Mesenchymal stem cell (in vitro differentiated cells and primary cell): ENCODE measurements around the gene SPEM1.

Source experiments
- DNase-seq: peaks from one replicate; pipeline ENCODE4 v3.0.0-alpha.2; 2013
- H2AFZ ChIP-seq: one replicate; pipeline ENCODE4 v1.6.1; 2013; ENCODE audit warnings: low read depth, mild to moderate bottlenecking, control low read depth, inconsistent platforms, low read length, moderate library complexity
- H2AK5ac ChIP-seq: 2 replicates; pipeline ENCODE4 v1.6.1; 2013; ENCODE audit warnings: low read length, moderate library complexity, mild to moderate bottlenecking, inconsistent platforms; ENCODE audit not compliant: severe bottlenecking
- H2BK120ac ChIP-seq: one replicate; pipeline ENCODE4 v1.6.1; 2013; ENCODE audit warnings: low read depth, mild to moderate bottlenecking, inconsistent platforms, low read length, moderate library complexity
- H2BK12ac ChIP-seq, 2 experiments: one replicate each; pipeline ENCODE4 v1.6.1; 2013; ENCODE audit warnings: inconsistent platforms in 2 of 2, low read length in 2 of 2, mild to moderate bottlenecking in 2 of 2, moderate library complexity in 2 of 2, control low read depth in 1 of 2
- H2BK15ac ChIP-seq: one replicate; pipeline ENCODE4 v1.6.1; 2013; ENCODE audit warnings: mild to moderate bottlenecking, low read depth, inconsistent platforms; ENCODE audit not compliant: poor library complexity, severe bottlenecking
- H2BK5ac ChIP-seq: 2 replicates; pipeline ENCODE4 v1.6.1; 2013; ENCODE audit warnings: low read depth, mild to moderate bottlenecking, low read length, control low read depth, inconsistent platforms; ENCODE audit not compliant: poor library complexity, severe bottlenecking
- H3K14ac ChIP-seq, 2 experiments: one replicate each; pipeline ENCODE4 v1.6.1; 2013; ENCODE audit warnings: inconsistent platforms in 2 of 2, low read length in 2 of 2, control low read depth in 1 of 2, mild to moderate bottlenecking in 1 of 2, moderate library complexity in 1 of 2
- H3K18ac ChIP-seq, 2 experiments: one replicate each; pipeline ENCODE4 v1.6.1; 2013; ENCODE audit warnings: inconsistent platforms in 2 of 2, low read length in 2 of 2, control low read depth in 1 of 2, low read depth in 1 of 2, mild to moderate bottlenecking in 1 of 2
- H3K23ac ChIP-seq, 2 experiments: one replicate each; pipeline ENCODE4 v1.6.1; 2013; ENCODE audit warnings: inconsistent platforms in 2 of 2, low read length in 2 of 2, mild to moderate bottlenecking in 2 of 2, moderate library complexity in 2 of 2, control low read depth in 1 of 2
- H3K27ac ChIP-seq: 2 replicates; pipeline ENCODE4 v1.5.1; 2013; ENCODE audit warnings: mild to moderate bottlenecking, moderate library complexity, low read length, control low read depth, inconsistent platforms; ENCODE audit not compliant: poor library complexity, severe bottlenecking
- H3K27me3 ChIP-seq, 2 experiments: 2 replicates each; pipeline versions ENCODE4 v1.6.1 to v1.7.0; 2013; ENCODE audit warnings: low read length in 2 of 2, mild to moderate bottlenecking in 2 of 2, moderate library complexity in 2 of 2, control low read depth in 1 of 2, inconsistent platforms in 1 of 2; ENCODE audit not compliant: control insufficient read depth in 1 of 2, insufficient read depth in 1 of 2
- H3K36me3 ChIP-seq, 2 experiments: 2 replicates each; pipeline versions ENCODE4 v1.6.1 to v1.7.0; 2013; ENCODE audit warnings: low read length in 2 of 2, control low read depth in 1 of 2, inconsistent platforms in 1 of 2, low read depth in 1 of 2, mild to moderate bottlenecking in 1 of 2; ENCODE audit not compliant: insufficient read depth in 2 of 2, control insufficient read depth in 1 of 2
- H3K4ac ChIP-seq, 2 experiments: one replicate each; pipeline ENCODE4 v1.6.1; 2013; ENCODE audit warnings: inconsistent platforms in 2 of 2, low read length in 2 of 2, mild to moderate bottlenecking in 2 of 2, moderate library complexity in 2 of 2, control low read depth in 1 of 2, low read depth in 1 of 2
- H3K4me1 ChIP-seq: 2 replicates; pipeline ENCODE4 v1.6.1; 2013; ENCODE audit warnings: low read depth, low read length, control low read depth; ENCODE audit not compliant: control insufficient read depth, insufficient read depth
- H3K4me2 ChIP-seq: 2 replicates; pipeline ENCODE4 v1.6.1; 2013; ENCODE audit warnings: low read length, mild to moderate bottlenecking, inconsistent platforms; ENCODE audit not compliant: poor library complexity, severe bottlenecking
- H3K4me3 ChIP-seq, 2 experiments: 2 replicates each; pipeline versions ENCODE4 v1.5.1 to v1.7.0; 2013; ENCODE audit warnings: low read length in 2 of 2, mild to moderate bottlenecking in 2 of 2, control low read depth in 1 of 2, low read depth in 1 of 2; ENCODE audit not compliant: insufficient read depth in 1 of 2
- H3K79me1 ChIP-seq: replicated peaks from 2 replicates; pipeline ENCODE4 v1.6.1; 2013; ENCODE audit warnings: mild to moderate bottlenecking, control low read depth, low read length, inconsistent platforms; ENCODE audit not compliant: poor library complexity, severe bottlenecking
- H3K9ac ChIP-seq: 2 replicates; pipeline ENCODE4 v1.7.0; 2013; ENCODE audit warnings: mild to moderate bottlenecking, low read length, moderate library complexity
- H3K9me3 ChIP-seq: 2 replicates; pipeline ENCODE4 v1.7.0; 2013; ENCODE audit warnings: mild to moderate bottlenecking, low read length; ENCODE audit not compliant: control insufficient read depth
- H4K8ac ChIP-seq: one replicate; pipeline ENCODE4 v1.6.1; 2013; ENCODE audit warnings: inconsistent platforms, mild to moderate bottlenecking, low read length, moderate library complexity
- H4K91ac ChIP-seq: one replicate; pipeline ENCODE4 v1.6.1; 2013; ENCODE audit warnings: mild to moderate bottlenecking, low read length, inconsistent platforms
- whole genome bisulfite sequencing: methylation state at CpG from one replicate; pipeline ENCODE4 v1.1.7; 2013; ENCODE audit warnings: mixed read lengths; 5-methylcytosine and 5-hydroxymethylcytosine counted together

The SPEM1 gene

DNA sequence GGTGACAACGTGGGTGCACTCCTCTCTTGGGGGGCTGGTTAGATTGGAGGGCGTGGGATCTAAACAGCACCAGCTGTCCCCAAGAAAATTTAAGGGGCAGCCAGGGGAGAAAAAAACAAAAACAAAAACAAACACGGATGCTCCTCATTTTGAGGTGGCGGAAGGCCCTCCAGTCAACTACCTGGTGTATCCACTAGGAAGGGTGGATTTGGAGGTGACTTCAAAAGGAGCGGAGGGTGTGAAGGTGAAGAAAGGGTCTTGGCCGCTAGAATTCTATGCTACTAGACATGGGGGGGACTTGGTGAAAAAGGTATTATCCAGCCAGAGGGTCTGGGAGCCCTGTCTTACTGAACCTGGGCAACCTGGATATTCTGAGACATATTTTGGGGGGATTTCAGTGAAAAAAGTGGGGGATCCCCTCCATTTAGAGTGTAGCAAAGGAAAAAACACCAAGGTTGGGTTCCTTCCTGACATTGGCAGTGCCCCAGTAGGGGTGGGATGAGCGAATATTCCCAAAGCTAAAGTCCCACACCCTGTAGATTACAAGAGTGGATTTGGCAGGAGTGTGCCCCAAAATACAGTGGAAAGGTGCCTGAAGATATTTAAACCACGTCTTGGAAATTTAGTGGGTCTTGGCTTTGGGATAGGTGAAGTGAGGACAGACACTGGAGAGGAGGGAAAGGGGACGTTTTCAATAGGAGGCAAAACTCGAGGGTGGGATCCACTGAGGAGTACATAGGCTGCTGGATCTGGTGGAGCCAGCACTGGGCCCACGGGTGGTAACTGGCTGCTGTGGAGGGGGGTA, 18.7 kb downstream of the SPEM1 start:
- H3K4me2 ChIP-seq: peak overlapping the region; percentile 75
- H4K91ac ChIP-seq: no peak overlapping the region
- DNase-seq: no peak
- H3K4me1 ChIP-seq: peaks cover 46% of the 10 kb centered on the region
- peak overlapping the region in 1 of 2 experiments; percentile 42 for H3K4me3 ChIP-seq
- no peak overlapping the region for H2AFZ ChIP-seq
- H3K4ac ChIP-seq: no peak overlapping the region
- no peak overlapping the region for H2AK5ac ChIP-seq
- peaks cover 10% of the 10 kb centered on the region for H3K79me1 ChIP-seq
- H3K27ac ChIP-seq: no peak overlapping the region
- H3K9ac ChIP-seq: no peak overlapping the region
- no peak overlapping the region for H3K18ac ChIP-seq
- H2BK120ac ChIP-seq: no peak overlapping the region
- no peak overlapping the region for H2BK12ac ChIP-seq
- no peaks in the 10 kb centered on the region for H3K9me3 ChIP-seq
- no peak overlapping the region for H2BK15ac ChIP-seq
- peak overlapping the region in 1 of 2 experiments; percentile 25 for H3K23ac ChIP-seq
- WGBS: 30% methylated on average over 10 of the region's 11 CpGs
- H4K8ac ChIP-seq: no peak overlapping the region
- no peak overlapping the region for H3K14ac ChIP-seq
- peaks cover 33 to 47% of the 10 kb centered on the region in 2 experiments for H3K27me3 ChIP-seq
- H3K36me3 ChIP-seq: no peaks in the 10 kb centered on the region
- no peak overlapping the region for H2BK5ac ChIP-seq

DNA sequence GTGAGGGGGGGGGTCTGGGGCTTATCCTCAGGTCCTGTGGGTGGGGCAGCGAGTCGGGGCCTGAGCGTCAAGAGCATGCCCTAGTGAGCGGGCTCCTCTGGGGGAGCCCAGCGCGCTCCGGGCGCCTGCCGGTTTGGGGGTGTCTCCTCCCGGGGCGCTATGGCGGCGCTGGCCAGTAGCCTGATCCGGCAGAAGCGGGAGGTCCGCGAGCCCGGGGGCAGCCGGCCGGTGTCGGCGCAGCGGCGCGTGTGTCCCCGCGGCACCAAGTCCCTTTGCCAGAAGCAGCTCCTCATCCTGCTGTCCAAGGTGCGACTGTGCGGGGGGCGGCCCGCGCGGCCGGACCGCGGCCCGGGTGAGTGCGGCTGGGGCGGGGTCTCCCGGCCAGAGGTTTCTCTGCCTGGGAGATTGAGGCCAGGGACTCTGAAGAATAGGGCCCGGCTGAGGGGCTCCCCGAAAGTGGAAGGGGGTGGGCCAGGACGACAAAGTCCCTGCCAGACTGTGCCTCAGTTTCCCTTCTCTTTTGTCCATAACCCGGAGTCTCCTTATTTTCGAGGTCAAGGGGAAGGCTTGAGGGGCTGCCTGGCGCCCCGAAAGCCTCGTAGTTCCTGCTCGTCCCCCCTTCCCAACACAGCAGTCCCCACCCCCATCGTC, 19.5 kb downstream of the SPEM1 start, which contains the start of gene FGF11:
Gene FGF11 (plus strand): TSS at position 51 of the 651 bp plus-strand sequence. CDS start 109 bp downstream, at position 160.
- H3K79me1 ChIP-seq: peaks cover 10% of the 10 kb centered on the region
- peak within 1 kb of the TSS; percentile 68 for H2BK15ac ChIP-seq
- WGBS: 4% methylated on average over 46 of the region's 50 CpGs
- peak within 1 kb of the TSS; percentile 36 for H2AFZ ChIP-seq
- H4K91ac ChIP-seq: no peak within 1 kb of the TSS
- H3K23ac ChIP-seq: peak within 1 kb of the TSS in 1 of 2 experiments; percentile 25
- peak within 1 kb of the TSS; percentile 4 for H2BK120ac ChIP-seq
- no peak within 1 kb of the TSS for H2AK5ac ChIP-seq
- H3K4me3 ChIP-seq: peak within 1 kb of the TSS; percentile 57 to 75
- H3K27me3 ChIP-seq: peaks cover 33 to 49% of the 10 kb centered on the region in 2 experiments
- no peak within 1 kb of the TSS for H3K27ac ChIP-seq
- peaks cover 48% of the 10 kb centered on the region for H3K4me1 ChIP-seq
- peak within 1 kb of the TSS; percentile 91 for H3K4me2 ChIP-seq
- H3K9ac ChIP-seq: peak within 1 kb of the TSS; percentile 48
- no peak within 1 kb of the TSS for H2BK5ac ChIP-seq
- peak within 1 kb of the TSS in 1 of 2 experiments; percentile 66 for H3K14ac ChIP-seq
- peak within 1 kb of the TSS in 1 of 2 experiments; percentile 45 for H2BK12ac ChIP-seq
- H4K8ac ChIP-seq: peak within 1 kb of the TSS; percentile 73
- no peak for DNase-seq
- no peaks in the 10 kb centered on the region for H3K9me3 ChIP-seq
- H3K36me3 ChIP-seq: no peaks in the 10 kb centered on the region
- H3K18ac ChIP-seq: peak within 1 kb of the TSS in 1 of 2 experiments; percentile 71
- peak within 1 kb of the TSS in 1 of 2 experiments; percentile 41 for H3K4ac ChIP-seq

DNA sequence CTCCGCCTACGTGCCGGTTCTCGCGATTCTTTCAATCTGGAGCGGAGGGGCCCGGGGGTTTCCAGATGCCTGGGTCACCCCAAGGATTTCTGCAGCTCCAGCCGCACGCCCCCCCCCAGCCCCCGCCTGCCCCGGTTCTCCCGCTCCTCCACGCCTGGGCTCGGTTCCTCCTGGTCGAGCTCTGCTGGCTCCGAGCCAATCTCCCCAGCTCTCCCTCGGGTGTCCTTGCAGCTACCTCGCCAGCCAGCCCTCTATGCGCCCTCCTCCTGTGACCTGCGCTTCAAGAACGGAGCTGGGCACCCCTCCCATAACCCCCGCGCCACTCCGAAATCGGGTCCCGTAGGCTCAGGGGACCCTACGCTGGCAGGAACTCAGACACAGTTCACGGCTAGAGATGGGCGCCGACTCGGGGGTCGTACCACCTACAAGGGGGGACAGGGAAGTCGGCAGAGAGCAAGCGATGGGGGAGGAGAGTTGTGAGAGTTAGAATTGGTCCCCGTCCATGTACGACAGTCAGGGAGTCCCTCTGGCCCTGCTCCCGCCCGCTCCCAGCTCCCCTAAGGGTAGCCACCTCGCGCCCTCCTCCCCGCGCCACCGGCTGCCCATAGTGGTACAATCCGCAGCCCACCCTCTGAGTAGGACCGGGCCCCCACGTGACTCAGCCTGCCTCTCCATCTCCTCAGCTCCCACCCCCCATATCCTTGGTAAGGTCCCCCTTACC, 20.1 kb downstream of the SPEM1 start:
- Histone ChIP-seq H2AFZ (peak overlapping the region; percentile 36), H3K27ac (no peak overlapping the region), H3K4ac (peak overlapping the region in 1 of 2 experiments; percentile 41), H2BK5ac (no peak overlapping the region), H2BK15ac (peak overlapping the region; percentile 68), H3K4me1 (peaks cover 54% of the 10 kb centered on the region), H3K27me3 (peaks cover 34 to 53% of the 10 kb centered on the region in 2 experiments), H3K9me3 (no peaks in the 10 kb centered on the region), H3K9ac (peak overlapping the region; percentile 48), H3K23ac (no peak overlapping the region), H3K79me1 (peaks cover 10% of the 10 kb centered on the region), H4K91ac (no peak overlapping the region), H3K14ac (peak overlapping the region in 1 of 2 experiments; percentile 75), H2BK12ac (peak overlapping the region in 1 of 2 experiments; percentile 45), H4K8ac (peak overlapping the region; percentile 59), H3K18ac (peak overlapping the region in 1 of 2 experiments; percentile 71), H3K36me3 (no peaks in the 10 kb centered on the region), H2AK5ac (no peak overlapping the region), H3K4me3 (peak overlapping the region; percentile 57 to 75), H2BK120ac (peak overlapping the region; percentile 4), H3K4me2 (peak overlapping the region; percentile 91)
- peak; percentile 32 for DNase-seq
- WGBS: under 1% methylated on average over 41 of the region's 46 CpGs
